HepG2 (cell line): ENCODE data around the gene ITM2B. TPM values are rescaled to one million over a fixed set of nuclear protein-coding genes. Genes with fewer than 3 reads are reported as not detected.

ENCODE experiments used
- ATF7 ChIP-seq, 2 experiments: fragments of 450-650 bp in 1 of 2; sonication (generic) in 1 of 2; formaldehyde crosslinking in 1 of 2; IDR thresholded peaks; 2 replicates each; pipeline versions ENCODE4 v1.4.0 to v1.6.1; 2016 to 2020; ENCODE audit warnings: antibody characterized with exemption in 1 of 2, mild to moderate bottlenecking in 1 of 2, missing genetic modification reagents in 1 of 2
- GATAD2A ChIP-seq: IDR thresholded peaks from 2 replicates; pipeline ENCODE4 v1.6.1; 2016
- MLLT10 ChIP-seq: sonication (generic); formaldehyde crosslinking; IDR thresholded peaks from 2 replicates; pipeline ENCODE4 v1.4.0; 2020; ENCODE audit warnings: missing genetic modification reagents
- ZNF589 ChIP-seq: sonication (generic); formaldehyde crosslinking; conservative IDR thresholded peaks from 2 replicates; pipeline ENCODE4 v1.8.0; 2022; ENCODE audit warnings: mild to moderate bottlenecking, moderate library complexity, missing genetic modification reagents
- ZNF674 ChIP-seq: sonication (generic); formaldehyde crosslinking; IDR thresholded peaks from 2 replicates; pipeline ENCODE4 v1.5.0; 2020; ENCODE audit warnings: low read depth, mild to moderate bottlenecking, missing genetic modification reagents
- ZNF737 ChIP-seq: sonication (generic); formaldehyde crosslinking; IDR thresholded peaks from 2 replicates; pipeline ENCODE4 v1.5.0; 2020; ENCODE audit warnings: missing genetic modification reagents, mild to moderate bottlenecking, borderline replicate concordance
- polyA plus RNA-seq, 8 experiments: library from polyadenylated mRNA; depleted of rRNA in 3 of 8; stranded (reverse) in 7 of 8; unstranded in 1 of 8; fragments of >200 nt; fragmentation: Illumina TruSeq in 4 of 8; extraction: Trizol in 4 of 8; gene quantifications; 2 replicates each; pipeline versions ENCODE4 v1.2.1 to v1.2.3, GENCODE V29; 2011 to 2016; ENCODE audit warnings: low read depth in 4 of 8, missing spikeins in 1 of 8, mixed read lengths in 1 of 8; ENCODE audit not compliant: insufficient read depth in 1 of 8
- total RNA-seq, 5 experiments: library from RNA; depleted of rRNA; stranded (reverse); fragments of >200 nt; fragmentation: Illumina TruSeq; extraction: Trizol; gene quantifications; 2 replicates each; pipeline ENCODE4 v1.2.3, GENCODE V29; 2016; ENCODE audit warnings: low read depth in 1 of 5
- TF ChIP-seq, protein P1 (sequence below): sonication (generic); formaldehyde crosslinking; IDR thresholded peaks from 2 replicates; pipeline ENCODE4 v1.4.0; 2020; ENCODE audit warnings: mild to moderate bottlenecking, missing genetic modification reagents
- TF ChIP-seq, protein P2 (sequence below): sonication (generic); formaldehyde crosslinking; IDR thresholded peaks from 2 replicates; pipeline ENCODE4 v1.5.0; 2020; ENCODE audit warnings: mild to moderate bottlenecking, missing genetic modification reagents, borderline replicate concordance
- TF ChIP-seq, protein P3 (sequence below): IDR thresholded peaks from 2 replicates; pipeline ENCODE4 v1.4.0; 2020; ENCODE audit warnings: mild to moderate bottlenecking, missing genetic modification reagents
- TF ChIP-seq, protein P4 (sequence below): sonication (generic); formaldehyde crosslinking; IDR thresholded peaks from 2 replicates; pipeline ENCODE4 v1.4.0; 2020; ENCODE audit warnings: missing genetic modification reagents
- TF ChIP-seq, protein P5 (sequence below): sonication (generic); formaldehyde crosslinking; IDR thresholded peaks from 2 replicates; pipeline ENCODE4 v1.4.0; 2020; ENCODE audit warnings: mild to moderate bottlenecking, missing genetic modification reagents
- TF ChIP-seq, protein P6 (sequence below): sonication (generic); formaldehyde crosslinking; IDR thresholded peaks from 2 replicates; pipeline ENCODE4 v1.5.0; 2020; ENCODE audit warnings: missing genetic modification reagents

ITM2B gene
- total and polyA plus RNA-seq, 2 of the 13 experiments (the other 11 are each of a cell fraction or from before 2014, with no cell fraction given): 158 to 373 TPM

DNA sequence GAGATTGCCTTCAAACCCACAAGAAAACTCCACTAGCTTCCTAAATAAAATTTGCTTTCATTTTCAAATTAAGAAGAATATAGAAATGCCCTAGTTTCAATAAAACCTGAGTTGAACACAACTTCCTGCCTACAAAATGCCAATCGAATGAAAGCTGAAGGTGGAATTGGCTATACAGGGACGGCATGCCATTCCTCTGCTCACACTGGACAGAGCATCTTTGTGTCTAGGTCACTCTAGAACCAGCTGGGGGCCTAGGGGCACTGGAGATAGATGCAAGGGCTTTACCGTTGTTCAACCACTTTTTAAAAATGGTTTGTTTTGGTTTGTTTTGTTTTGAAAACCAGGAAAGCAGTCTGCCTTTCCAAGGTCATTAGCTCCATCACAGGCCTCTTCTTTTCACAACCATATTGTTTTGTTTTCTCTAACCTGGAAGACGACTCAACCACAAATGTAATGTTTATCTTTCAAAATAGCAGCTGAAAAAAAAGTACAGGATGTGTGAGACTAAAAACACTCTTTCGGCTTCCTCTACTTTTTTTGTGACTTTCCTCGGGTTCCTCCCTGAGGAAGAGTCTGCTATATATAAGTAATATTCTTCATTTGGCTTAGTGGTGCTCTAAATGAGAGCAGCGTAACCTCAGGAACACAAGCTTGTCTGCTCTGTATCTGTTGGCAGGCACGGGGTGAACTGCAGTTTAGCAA is 11.9 kb upstream of the ITM2B start (continued):
- no peak for TF ChIP-seq MLLT10
- TF ChIP-seq, protein P1, sequence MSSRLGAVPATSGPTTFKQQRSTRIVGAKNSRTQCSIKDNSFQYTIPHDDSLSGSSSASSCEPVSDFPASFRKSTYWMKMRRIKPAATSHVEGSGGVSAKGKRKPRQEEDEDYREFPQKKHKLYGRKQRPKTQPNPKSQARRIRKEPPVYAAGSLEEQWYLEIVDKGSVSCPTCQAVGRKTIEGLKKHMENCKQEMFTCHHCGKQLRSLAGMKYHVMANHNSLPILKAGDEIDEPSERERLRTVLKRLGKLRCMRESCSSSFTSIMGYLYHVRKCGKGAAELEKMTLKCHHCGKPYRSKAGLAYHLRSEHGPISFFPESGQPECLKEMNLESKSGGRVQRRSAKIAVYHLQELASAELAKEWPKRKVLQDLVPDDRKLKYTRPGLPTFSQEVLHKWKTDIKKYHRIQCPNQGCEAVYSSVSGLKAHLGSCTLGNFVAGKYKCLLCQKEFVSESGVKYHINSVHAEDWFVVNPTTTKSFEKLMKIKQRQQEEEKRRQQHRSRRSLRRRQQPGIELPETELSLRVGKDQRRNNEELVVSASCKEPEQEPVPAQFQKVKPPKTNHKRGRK (CRISPR knock-in tag): no peak
- no peak for TF ChIP-seq ZNF589 (CRISPR knock-in tag)
- TF ChIP-seq ATF7 (IDR thresholded peaks at IDR 0.05): no peak
- no peak for TF ChIP-seq ATF7 (CRISPR knock-in tag; IDR thresholded peaks at IDR 0.05)
- TF ChIP-seq GATAD2A: 0 out of 2 replicates have a peak, but pooled peaks have one; percentile 29
- TF ChIP-seq ZNF737: no peak
- TF ChIP-seq, protein P2, sequence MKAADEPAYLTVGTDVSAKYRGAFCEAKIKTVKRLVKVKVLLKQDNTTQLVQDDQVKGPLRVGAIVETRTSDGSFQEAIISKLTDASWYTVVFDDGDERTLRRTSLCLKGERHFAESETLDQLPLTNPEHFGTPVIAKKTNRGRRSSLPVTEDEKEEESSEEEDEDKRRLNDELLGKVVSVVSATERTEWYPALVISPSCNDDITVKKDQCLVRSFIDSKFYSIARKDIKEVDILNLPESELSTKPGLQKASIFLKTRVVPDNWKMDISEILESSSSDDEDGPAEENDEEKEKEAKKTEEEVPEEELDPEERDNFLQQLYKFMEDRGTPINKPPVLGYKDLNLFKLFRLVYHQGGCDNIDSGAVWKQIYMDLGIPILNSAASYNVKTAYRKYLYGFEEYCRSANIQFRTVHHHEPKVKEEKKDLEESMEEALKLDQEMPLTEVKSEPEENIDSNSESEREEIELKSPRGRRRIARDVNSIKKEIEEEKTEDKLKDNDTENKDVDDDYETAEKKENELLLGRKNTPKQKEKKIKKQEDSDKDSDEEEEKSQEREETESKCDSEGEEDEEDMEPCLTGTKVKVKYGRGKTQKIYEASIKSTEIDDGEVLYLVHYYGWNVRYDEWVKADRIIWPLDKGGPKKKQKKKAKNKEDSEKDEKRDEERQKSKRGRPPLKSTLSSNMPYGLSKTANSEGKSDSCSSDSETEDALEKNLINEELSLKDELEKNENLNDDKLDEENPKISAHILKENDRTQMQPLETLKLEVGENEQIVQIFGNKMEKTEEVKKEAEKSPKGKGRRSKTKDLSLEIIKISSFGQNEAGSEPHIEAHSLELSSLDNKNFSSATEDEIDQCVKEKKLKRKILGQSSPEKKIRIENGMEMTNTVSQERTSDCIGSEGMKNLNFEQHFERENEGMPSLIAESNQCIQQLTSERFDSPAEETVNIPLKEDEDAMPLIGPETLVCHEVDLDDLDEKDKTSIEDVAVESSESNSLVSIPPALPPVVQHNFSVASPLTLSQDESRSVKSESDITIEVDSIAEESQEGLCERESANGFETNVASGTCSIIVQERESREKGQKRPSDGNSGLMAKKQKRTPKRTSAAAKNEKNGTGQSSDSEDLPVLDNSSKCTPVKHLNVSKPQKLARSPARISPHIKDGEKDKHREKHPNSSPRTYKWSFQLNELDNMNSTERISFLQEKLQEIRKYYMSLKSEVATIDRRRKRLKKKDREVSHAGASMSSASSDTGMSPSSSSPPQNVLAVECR (CRISPR knock-in tag): no peak
- TF ChIP-seq, protein P3, sequence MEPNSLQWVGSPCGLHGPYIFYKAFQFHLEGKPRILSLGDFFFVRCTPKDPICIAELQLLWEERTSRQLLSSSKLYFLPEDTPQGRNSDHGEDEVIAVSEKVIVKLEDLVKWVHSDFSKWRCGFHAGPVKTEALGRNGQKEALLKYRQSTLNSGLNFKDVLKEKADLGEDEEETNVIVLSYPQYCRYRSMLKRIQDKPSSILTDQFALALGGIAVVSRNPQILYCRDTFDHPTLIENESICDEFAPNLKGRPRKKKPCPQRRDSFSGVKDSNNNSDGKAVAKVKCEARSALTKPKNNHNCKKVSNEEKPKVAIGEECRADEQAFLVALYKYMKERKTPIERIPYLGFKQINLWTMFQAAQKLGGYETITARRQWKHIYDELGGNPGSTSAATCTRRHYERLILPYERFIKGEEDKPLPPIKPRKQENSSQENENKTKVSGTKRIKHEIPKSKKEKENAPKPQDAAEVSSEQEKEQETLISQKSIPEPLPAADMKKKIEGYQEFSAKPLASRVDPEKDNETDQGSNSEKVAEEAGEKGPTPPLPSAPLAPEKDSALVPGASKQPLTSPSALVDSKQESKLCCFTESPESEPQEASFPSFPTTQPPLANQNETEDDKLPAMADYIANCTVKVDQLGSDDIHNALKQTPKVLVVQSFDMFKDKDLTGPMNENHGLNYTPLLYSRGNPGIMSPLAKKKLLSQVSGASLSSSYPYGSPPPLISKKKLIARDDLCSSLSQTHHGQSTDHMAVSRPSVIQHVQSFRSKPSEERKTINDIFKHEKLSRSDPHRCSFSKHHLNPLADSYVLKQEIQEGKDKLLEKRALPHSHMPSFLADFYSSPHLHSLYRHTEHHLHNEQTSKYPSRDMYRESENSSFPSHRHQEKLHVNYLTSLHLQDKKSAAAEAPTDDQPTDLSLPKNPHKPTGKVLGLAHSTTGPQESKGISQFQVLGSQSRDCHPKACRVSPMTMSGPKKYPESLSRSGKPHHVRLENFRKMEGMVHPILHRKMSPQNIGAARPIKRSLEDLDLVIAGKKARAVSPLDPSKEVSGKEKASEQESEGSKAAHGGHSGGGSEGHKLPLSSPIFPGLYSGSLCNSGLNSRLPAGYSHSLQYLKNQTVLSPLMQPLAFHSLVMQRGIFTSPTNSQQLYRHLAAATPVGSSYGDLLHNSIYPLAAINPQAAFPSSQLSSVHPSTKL: peak; percentile 35; the same call in 1 of the 2 replicates
- TF ChIP-seq ZNF674 (CRISPR knock-in tag): no peak
- TF ChIP-seq, protein P4, sequence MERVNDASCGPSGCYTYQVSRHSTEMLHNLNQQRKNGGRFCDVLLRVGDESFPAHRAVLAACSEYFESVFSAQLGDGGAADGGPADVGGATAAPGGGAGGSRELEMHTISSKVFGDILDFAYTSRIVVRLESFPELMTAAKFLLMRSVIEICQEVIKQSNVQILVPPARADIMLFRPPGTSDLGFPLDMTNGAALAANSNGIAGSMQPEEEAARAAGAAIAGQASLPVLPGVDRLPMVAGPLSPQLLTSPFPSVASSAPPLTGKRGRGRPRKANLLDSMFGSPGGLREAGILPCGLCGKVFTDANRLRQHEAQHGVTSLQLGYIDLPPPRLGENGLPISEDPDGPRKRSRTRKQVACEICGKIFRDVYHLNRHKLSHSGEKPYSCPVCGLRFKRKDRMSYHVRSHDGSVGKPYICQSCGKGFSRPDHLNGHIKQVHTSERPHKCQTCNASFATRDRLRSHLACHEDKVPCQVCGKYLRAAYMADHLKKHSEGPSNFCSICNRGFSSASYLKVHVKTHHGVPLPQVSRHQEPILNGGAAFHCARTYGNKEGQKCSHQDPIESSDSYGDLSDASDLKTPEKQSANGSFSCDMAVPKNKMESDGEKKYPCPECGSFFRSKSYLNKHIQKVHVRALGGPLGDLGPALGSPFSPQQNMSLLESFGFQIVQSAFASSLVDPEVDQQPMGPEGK: peak; percentile 43; the same call in 1 of the 2 replicates
- TF ChIP-seq, protein P5, sequence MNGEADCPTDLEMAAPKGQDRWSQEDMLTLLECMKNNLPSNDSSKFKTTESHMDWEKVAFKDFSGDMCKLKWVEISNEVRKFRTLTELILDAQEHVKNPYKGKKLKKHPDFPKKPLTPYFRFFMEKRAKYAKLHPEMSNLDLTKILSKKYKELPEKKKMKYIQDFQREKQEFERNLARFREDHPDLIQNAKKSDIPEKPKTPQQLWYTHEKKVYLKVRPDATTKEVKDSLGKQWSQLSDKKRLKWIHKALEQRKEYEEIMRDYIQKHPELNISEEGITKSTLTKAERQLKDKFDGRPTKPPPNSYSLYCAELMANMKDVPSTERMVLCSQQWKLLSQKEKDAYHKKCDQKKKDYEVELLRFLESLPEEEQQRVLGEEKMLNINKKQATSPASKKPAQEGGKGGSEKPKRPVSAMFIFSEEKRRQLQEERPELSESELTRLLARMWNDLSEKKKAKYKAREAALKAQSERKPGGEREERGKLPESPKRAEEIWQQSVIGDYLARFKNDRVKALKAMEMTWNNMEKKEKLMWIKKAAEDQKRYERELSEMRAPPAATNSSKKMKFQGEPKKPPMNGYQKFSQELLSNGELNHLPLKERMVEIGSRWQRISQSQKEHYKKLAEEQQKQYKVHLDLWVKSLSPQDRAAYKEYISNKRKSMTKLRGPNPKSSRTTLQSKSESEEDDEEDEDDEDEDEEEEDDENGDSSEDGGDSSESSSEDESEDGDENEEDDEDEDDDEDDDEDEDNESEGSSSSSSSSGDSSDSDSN (CRISPR knock-in tag): no peak
- TF ChIP-seq, protein P6, sequence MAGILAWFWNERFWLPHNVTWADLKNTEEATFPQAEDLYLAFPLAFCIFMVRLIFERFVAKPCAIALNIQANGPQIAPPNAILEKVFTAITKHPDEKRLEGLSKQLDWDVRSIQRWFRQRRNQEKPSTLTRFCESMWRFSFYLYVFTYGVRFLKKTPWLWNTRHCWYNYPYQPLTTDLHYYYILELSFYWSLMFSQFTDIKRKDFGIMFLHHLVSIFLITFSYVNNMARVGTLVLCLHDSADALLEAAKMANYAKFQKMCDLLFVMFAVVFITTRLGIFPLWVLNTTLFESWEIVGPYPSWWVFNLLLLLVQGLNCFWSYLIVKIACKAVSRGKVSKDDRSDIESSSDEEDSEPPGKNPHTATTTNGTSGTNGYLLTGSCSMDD (CRISPR knock-in tag): no peak
